Activated effector memory CD4-positive, alpha-beta T cell treated with Interleukin-2 at 50 U/mL for 16 hours (primary cell): ENCODE data around the gene TTC39C.

Experiments used
- DNase-seq: peaks from one replicate; pipeline ENCODE4 v3.0.0-alpha.2; 2020

TTC39C gene

GRCh38 chr18:23992089-23992940 lies 22.2 kb upstream of the TTC39C start:
- peak; percentile 52 for DNase-seq

- DNase-seq: no peak
Observed at GRCh38 chr18:23992941-23993280, 21.6 kb upstream of the TTC39C start.

- no peak for DNase-seq
Observed at GRCh38 chr18:23994361-23994902, 20.1 kb upstream of the TTC39C start.

GRCh38 chr18:23995180-23995579 lies 19.4 kb upstream of the TTC39C start:
- no peak for DNase-seq

GRCh38 chr18:23998018-23998417 lies 16.5 kb upstream of the TTC39C start:
- no peak for DNase-seq

GRCh38 chr18:23998820-23999219 lies 15.7 kb upstream of the TTC39C start:
- DNase-seq: no peak

- DNase-seq: no peak
Observed at GRCh38 chr18:24000613-24001490, 13.7 kb upstream of the TTC39C start.

GRCh38 chr18:24002479-24002878 lies 12.1 kb upstream of the TTC39C start:
- DNase-seq: no peak

- no peak for DNase-seq
Observed at GRCh38 chr18:24003288-24003687, 11.3 kb upstream of the TTC39C start.

GRCh38 chr18:24003903-24004640 lies 10.5 kb upstream of the TTC39C start:
- DNase-seq: no peak

GRCh38 chr18:24006712-24007313 lies 7.7 kb upstream of the TTC39C start:
- no peak for DNase-seq

GRCh38 chr18:24009246-24009645 lies 5.3 kb upstream of the TTC39C start:
- no peak for DNase-seq

GRCh38 chr18:24009651-24010333 lies 4.8 kb upstream of the TTC39C start:
- DNase-seq: no peak

- DNase-seq: no peak
Observed at GRCh38 chr18:24010673-24011072, 3.9 kb upstream of the TTC39C start.

GRCh38 chr18:24011123-24011917 lies 3.2 kb upstream of the TTC39C start:
- no peak for DNase-seq

GRCh38 chr18:24013051-24013450 lies 1.5 kb upstream of the TTC39C start:
- no peak for DNase-seq

- peak; percentile 44 for DNase-seq
Observed at GRCh38 chr18:24014986-24015638, 558 bp downstream of the TTC39C start.

GRCh38 chr18:24015639-24016631 lies 1.4 kb downstream of the TTC39C start:
- no peak for DNase-seq

GRCh38 chr18:24016643-24017042 lies 2.1 kb downstream of the TTC39C start:
- no peak for DNase-seq
